OCI-LY1 (cell line): ENCODE data around the gene RAD51B.

Experiments used
- H2AFZ ChIP-seq: fragments of 200-600 bp; sonication (generic), shearing (Covaris generic); 2 replicates; pipeline ENCODE4 v1.6.0; 2014; ENCODE audit warnings: antibody characterized with exemption, mild to moderate bottlenecking, low read length
- H3F3A ChIP-seq: fragments of 200-600 bp; sonication (generic), shearing (Covaris generic); 2 replicates; pipeline ENCODE4 v1.6.0; 2014; ENCODE audit warnings: mild to moderate bottlenecking, antibody characterized with exemption, low read length, moderate library complexity; ENCODE audit not compliant: insufficient read depth
- H3K27ac ChIP-seq: fragments of 200-600 bp; sonication (generic); 2 replicates; pipeline ENCODE4 v1.5.1; 2014; ENCODE audit warnings: low read length, mixed run types, mild to moderate bottlenecking, low read depth; ENCODE audit not compliant: poor library complexity, severe bottlenecking
- H3K27me3 ChIP-seq: fragments of 200-600 bp; sonication (generic); 2 replicates; pipeline ENCODE4 v1.6.0; 2014; ENCODE audit warnings: antibody characterized with exemption, mild to moderate bottlenecking, low read length, moderate library complexity; ENCODE audit not compliant: insufficient read depth
- H3K36me3 ChIP-seq: fragments of 200-600 bp; sonication (generic); 2 replicates; pipeline ENCODE4 v1.6.1; 2014; ENCODE audit warnings: mild to moderate bottlenecking, antibody characterized with exemption, low read length, moderate library complexity, mixed read lengths; ENCODE audit not compliant: insufficient read depth
- H3K4me1 ChIP-seq: fragments of 200-600 bp; sonication (generic); 2 replicates; pipeline ENCODE4 v1.5.1; 2014; ENCODE audit warnings: mild to moderate bottlenecking, low read length, moderate library complexity; ENCODE audit not compliant: insufficient read depth, severe bottlenecking
- H3K4me2 ChIP-seq: fragments of 200-600 bp; sonication (generic), shearing (Covaris generic); 2 replicates; pipeline ENCODE4 v1.6.1; 2014; ENCODE audit warnings: low read length
- H3K4me3 ChIP-seq: fragments of 200-600 bp; sonication (generic); 2 replicates; pipeline ENCODE4 v1.5.1; 2014; ENCODE audit warnings: low read length, low read depth, mild to moderate bottlenecking, mixed read lengths; ENCODE audit not compliant: poor library complexity, severe bottlenecking
- H3K79me2 ChIP-seq: fragments of 200-600 bp; shearing (Covaris generic); 2 replicates; pipeline ENCODE4 v1.6.1; 2016; ENCODE audit warnings: mixed run types, low read length, mixed read lengths; ENCODE audit not compliant: insufficient read depth
- H3K9ac ChIP-seq: fragments of 200-600 bp; sonication (generic), shearing (Covaris generic); 2 replicates; pipeline ENCODE4 v1.6.1; 2014; ENCODE audit warnings: mild to moderate bottlenecking, low read length, mixed read lengths
- H3K9me2 ChIP-seq: fragments of 200-600 bp; sonication (generic), shearing (Covaris generic); 2 replicates; pipeline ENCODE4 v1.6.1; 2014; ENCODE audit warnings: low read depth, mild to moderate bottlenecking, low read length, mixed read lengths
- H3K9me3 ChIP-seq: fragments of 200-600 bp; shearing (Covaris generic); 2 replicates; pipeline ENCODE4 v1.6.1; 2014; ENCODE audit warnings: low read length, mixed read lengths
- H4K20me1 ChIP-seq: fragments of 200-600 bp; sonication (generic), shearing (Covaris generic); 2 replicates; pipeline ENCODE4 v1.6.0; 2016; ENCODE audit warnings: mild to moderate bottlenecking, low read length; ENCODE audit not compliant: insufficient read depth
- CTCF ChIP-seq: fragments of 200-600 bp; sonication (generic), shearing (Covaris generic); IDR thresholded peaks from 2 replicates; pipeline ENCODE4 v1.5.1; 2017; ENCODE audit warnings: mild to moderate bottlenecking, antibody characterized with exemption, low read length, moderate library complexity, mixed read lengths
- EZH2 ChIP-seq: fragments of 200-600 bp; sonication (generic), shearing (Covaris generic); IDR thresholded peaks from 2 replicates; pipeline ENCODE4 v1.8.0; 2017; ENCODE audit warnings: borderline replicate concordance, mixed run types, mild to moderate bottlenecking, antibody characterized with exemption, low read length, moderate library complexity, mixed read lengths

Gene RAD51B

GRCh38 chr14:68076451-68076850 is 256.9 kb downstream of the RAD51B start:
- Histone ChIP-seq H2AFZ (no peak overlapping the region), H3K9me3 (peaks cover 12% of the 10 kb centered on the region; the same call in 1 of the 2 replicates), H3K9me2 (no peaks in the 10 kb centered on the region), H3K27me3 (no peaks in the 10 kb centered on the region), H3K79me2 (no peaks in the 10 kb centered on the region), H3F3A (0 out of 2 replicates have a peak, but pooled peaks cover 5% of the 10 kb centered on the region), H3K4me3 (no peak overlapping the region), H4K20me1 (no peaks in the 10 kb centered on the region), H3K4me1 (peaks cover 52% of the 10 kb centered on the region), H3K4me2 (no peak overlapping the region), H3K9ac (no peak overlapping the region), H3K27ac (no peak overlapping the region), H3K36me3 (no peaks in the 10 kb centered on the region)
- TF ChIP-seq EZH2 (no peak), CTCF (no peak)

- Histone ChIP-seq H3K27me3 (no peaks in the 10 kb centered on the region), H2AFZ (no peak overlapping the region), H3K9ac (no peak overlapping the region), H3K9me2 (no peaks in the 10 kb centered on the region), H3K36me3 (no peaks in the 10 kb centered on the region), H3K4me1 (peaks cover 56% of the 10 kb centered on the region), H3K4me3 (no peak overlapping the region), H4K20me1 (no peaks in the 10 kb centered on the region), H3K9me3 (no peaks in the 10 kb centered on the region), H3K27ac (peak overlapping the region; percentile 52), H3F3A (0 out of 2 replicates have a peak, but pooled peaks cover 5% of the 10 kb centered on the region), H3K4me2 (no peak overlapping the region), H3K79me2 (no peaks in the 10 kb centered on the region)
- no peak for TF ChIP-seq EZH2
- TF ChIP-seq CTCF, result no peak
Observed at GRCh38 chr14:68079941-68080697, 260.5 kb downstream of the RAD51B start.

- H3K4me2 ChIP-seq, result peak overlapping the region; percentile 6; the same call in 1 of the 2 replicates
- H3K36me3 ChIP-seq, result no peaks in the 10 kb centered on the region
- H4K20me1 ChIP-seq, result no peaks in the 10 kb centered on the region
- H3K9me3 ChIP-seq, result no peaks in the 10 kb centered on the region
- H3K4me3 ChIP-seq, result no peak overlapping the region
- TF ChIP-seq EZH2 (no peak), CTCF (no peak)
- H3K27me3 ChIP-seq, result no peaks in the 10 kb centered on the region
- no peak overlapping the region for H3K9ac ChIP-seq
- H3K4me1 ChIP-seq, result peaks cover 49% of the 10 kb centered on the region
- H3K27ac ChIP-seq, result peak overlapping the region; percentile 52
- H3F3A ChIP-seq, result 0 out of 2 replicates have a peak, but pooled peaks cover 5% of the 10 kb centered on the region
- no peaks in the 10 kb centered on the region for H3K9me2 ChIP-seq
- H2AFZ ChIP-seq, result no peak overlapping the region
- no peaks in the 10 kb centered on the region for H3K79me2 ChIP-seq
Observed at GRCh38 chr14:68081489-68081888, 261.9 kb downstream of the RAD51B start.
